HCT116 (cell line): ENCODE data around the gene ZNF143. TPM values are rescaled to one million over a fixed set of nuclear protein-coding genes. Genes with fewer than 3 reads are reported as not detected.
A peak's percentile ranks its signal among the peaks of the same experiment; 100 is the strongest.

Experiments
- ATAC-seq: fragments of 200-7000 bp; cut with Tn5 transposase; 2 replicates; pipeline ENCODE4 v1.9.1; 2020; ENCODE audit warnings: mild to moderate bottlenecking, moderate library complexity
- BruUV-seq: library from RNA; stranded (reverse); fragments of 400-500 nt; replicated peaks from 2 replicates; lab custom pipeline; 2021; lab: Mats Ljungman, UMichigan
- CTCF ChIA-PET: fragments of 300-600 bp; sonication (Branson Sonifier 250); formaldehyde crosslinking; loops from one replicate; lab custom pipeline; 2021; ENCODE audit warnings: antibody characterized with exemption; lab: Charles Lee
- POLR2A ChIA-PET: fragments of 300-600, 350-600 bp; sonication (Branson Sonifier 250); formaldehyde crosslinking; loops from one replicate; lab custom pipeline; 2021; ENCODE audit warnings: antibody characterized with exemption; lab: Charles Lee
- RAD21 ChIA-PET, 2 experiments: fragments of 300-600 bp; sonication (Branson Sonifier 250); formaldehyde crosslinking; loops; one replicate each; lab custom pipeline; 2023; ENCODE audit warnings: low total read pairs in 2 of 2; ENCODE audit not compliant: uncharacterized antibody in 2 of 2, unreplicated experiment in 2 of 2, low non-redundant PET in 1 of 2; lab: Charles Lee
- DNase-seq: peaks from one replicate; pipeline ENCODE4 v3.0.0-alpha.2; 2010; ENCODE audit warnings: low read depth, low spot score
- H2AFZ ChIP-seq: fragments of 200-600 bp; shearing (Covaris generic), sonication (generic); 2 replicates; pipeline ENCODE4 v1.6.1; 2017; ENCODE audit warnings: low read depth, mixed run types, mixed read lengths, antibody characterized with exemption, low read length; ENCODE audit not compliant: poor library complexity, severe bottlenecking
- H3K27ac ChIP-seq: 2 replicates; pipeline ENCODE4 v1.5.1; 2012; ENCODE audit warnings: low read depth, low read length
- H3K27me3 ChIP-seq: fragments of 200-600 bp; sonication (generic); 2 replicates; pipeline ENCODE4 v1.6.1; 2016; ENCODE audit warnings: mixed run types, low read length, mixed read lengths; ENCODE audit not compliant: insufficient read depth
- H3K36me3 ChIP-seq, 2 experiments: fragments of 200-500 bp in 1 of 2; fragments of 200-600 bp in 1 of 2; sonication (Bioruptor generic) in 1 of 2; sonication (generic) in 1 of 2; 2 replicates each; pipeline versions ENCODE4 v1.5.1 to v1.6.1; 2014 to 2016; ENCODE audit warnings: low read length in 2 of 2, inconsistent platforms in 1 of 2, mixed read lengths in 1 of 2, mixed run types in 1 of 2; ENCODE audit not compliant: insufficient read depth in 2 of 2, control insufficient read depth in 1 of 2
- H3K4me1 ChIP-seq, 2 experiments: fragments of 200-600 bp in 1 of 2; sonication (generic) in 1 of 2; 2 replicates each; pipeline versions ENCODE4 v1.5.1 to v1.6.1; 2012 to 2017; ENCODE audit warnings: low read length in 2 of 2, inconsistent platforms in 1 of 2, mild to moderate bottlenecking in 1 of 2, mixed read lengths in 1 of 2, mixed run types in 1 of 2, moderate library complexity in 1 of 2; ENCODE audit not compliant: insufficient read depth in 2 of 2, control insufficient read depth in 1 of 2
- H3K4me2 ChIP-seq: fragments of 200-600 bp; sonication (generic); 2 replicates; pipeline ENCODE4 v1.6.1; 2017; ENCODE audit warnings: mixed run types, low read length, mixed read lengths
- H3K4me3 ChIP-seq, 2 experiments: fragments of 200-600 bp in 1 of 2; sonication (generic) in 1 of 2; replicated peaks in 1 of 2; 2 replicates each; pipeline ENCODE4 v1.5.1; 2011 to 2016; ENCODE audit warnings: low read length in 2 of 2, control low read depth in 1 of 2, low read depth in 1 of 2, mild to moderate bottlenecking in 1 of 2, mixed read lengths in 1 of 2, mixed run types in 1 of 2
- H3K79me2 ChIP-seq: fragments of 200-600 bp; sonication (generic); 2 replicates; pipeline ENCODE4 v1.6.1; 2017; ENCODE audit warnings: mild to moderate bottlenecking, mixed run types, low read length, moderate library complexity, mixed read lengths; ENCODE audit not compliant: insufficient read depth
- H3K9ac ChIP-seq: fragments of 200-600 bp; sonication (generic); 2 replicates; pipeline ENCODE4 v1.6.1; 2016; ENCODE audit warnings: low read length, mixed read lengths
- H3K9me2 ChIP-seq: fragments of 200-600 bp; sonication (generic), shearing (Covaris generic); 2 replicates; pipeline ENCODE4 v1.6.1; 2017; ENCODE audit warnings: mixed run types, mild to moderate bottlenecking, moderate library complexity; ENCODE audit not compliant: insufficient read depth
- H3K9me3 ChIP-seq, 2 experiments: fragments of 200-500 bp in 1 of 2; fragments of 200-600 bp in 1 of 2; sonication (Bioruptor generic) in 1 of 2; sonication (generic) in 1 of 2; 2 replicates each; pipeline ENCODE4 v1.6.1; 2014 to 2017; ENCODE audit warnings: low read length in 2 of 2, mixed read lengths in 2 of 2, inconsistent platforms in 1 of 2, low read depth in 1 of 2, mild to moderate bottlenecking in 1 of 2, mixed run types in 1 of 2, moderate library complexity in 1 of 2; ENCODE audit not compliant: control insufficient read depth in 1 of 2, insufficient read depth in 1 of 2
- H4K20me1 ChIP-seq: fragments of 200-600 bp; sonication (generic), shearing (Covaris generic); 2 replicates; pipeline ENCODE4 v1.6.1; 2017; ENCODE audit warnings: mixed run types, mild to moderate bottlenecking, moderate library complexity; ENCODE audit not compliant: insufficient read depth
- MAX ChIP-seq: IDR thresholded peaks from 2 replicates; pipeline ENCODE4 v1.6.1; 2012
- SRF ChIP-seq: IDR thresholded peaks from 2 replicates; pipeline ENCODE4 v1.6.1; 2012; ENCODE audit warnings: low read depth
- ZFX ChIP-seq: fragments of 450-650 bp; IDR thresholded peaks from 2 replicates; pipeline ENCODE4 v1.6.1; 2017
- intact Hi-C: fragments of 100-400 bp; cut with micrococcal nuclease; formaldehyde crosslinking; loops from 2 replicates; pipeline ENCODE4 v1.10.0; 2022
- total RNA-seq: library from RNA; stranded (reverse); gene quantifications from one replicate; pipeline ENCODE4 v1.2.1, GENCODE V29; 2021; ENCODE audit not compliant: unreplicated experiment
- TF ChIP-seq, protein P1 (sequence below), 3 experiments: fragments of 200-600 bp in 1 of 3; sonication (generic) in 1 of 3; IDR thresholded peaks in 2 of 3; conservative IDR thresholded peaks in 1 of 3; 2 replicates each; pipeline ENCODE4 v1.5.1; 2012 to 2017; ENCODE audit warnings: low read depth in 2 of 3, low read length in 2 of 3, antibody characterized with exemption in 1 of 3, borderline replicate concordance in 1 of 3, control low read depth in 1 of 3, mild to moderate bottlenecking in 1 of 3, mixed read lengths in 1 of 3, mixed run types in 1 of 3, moderate library complexity in 1 of 3; ENCODE audit not compliant: insufficient read depth in 1 of 3
- TF ChIP-seq, protein P2 (sequence below): IDR thresholded peaks from 2 replicates; pipeline ENCODE4 v1.6.1; 2012; ENCODE audit warnings: low read depth

The ZNF143 gene
- total RNA-seq, 1 experiment from 2014 or later = 27.5 TPM

GRCh38 chr11:9574622-9575259 is 113.9 kb downstream of the ZNF143 start:
- H3K27ac ChIP-seq = peak overlapping the region; percentile 96
- H3K4me3 ChIP-seq = peak overlapping the region; percentile 86 to 94
- H3K9me3 ChIP-seq = no peaks in the 10 kb centered on the region
- no peak for DNase-seq
- TF ChIP-seq ZFX (no peak; the same call in 1 of the 2 replicates), MAX (0 out of 2 replicates have a peak, but pooled peaks have one; percentile 14), SRF (no peak)
- TF ChIP-seq, protein P1, sequence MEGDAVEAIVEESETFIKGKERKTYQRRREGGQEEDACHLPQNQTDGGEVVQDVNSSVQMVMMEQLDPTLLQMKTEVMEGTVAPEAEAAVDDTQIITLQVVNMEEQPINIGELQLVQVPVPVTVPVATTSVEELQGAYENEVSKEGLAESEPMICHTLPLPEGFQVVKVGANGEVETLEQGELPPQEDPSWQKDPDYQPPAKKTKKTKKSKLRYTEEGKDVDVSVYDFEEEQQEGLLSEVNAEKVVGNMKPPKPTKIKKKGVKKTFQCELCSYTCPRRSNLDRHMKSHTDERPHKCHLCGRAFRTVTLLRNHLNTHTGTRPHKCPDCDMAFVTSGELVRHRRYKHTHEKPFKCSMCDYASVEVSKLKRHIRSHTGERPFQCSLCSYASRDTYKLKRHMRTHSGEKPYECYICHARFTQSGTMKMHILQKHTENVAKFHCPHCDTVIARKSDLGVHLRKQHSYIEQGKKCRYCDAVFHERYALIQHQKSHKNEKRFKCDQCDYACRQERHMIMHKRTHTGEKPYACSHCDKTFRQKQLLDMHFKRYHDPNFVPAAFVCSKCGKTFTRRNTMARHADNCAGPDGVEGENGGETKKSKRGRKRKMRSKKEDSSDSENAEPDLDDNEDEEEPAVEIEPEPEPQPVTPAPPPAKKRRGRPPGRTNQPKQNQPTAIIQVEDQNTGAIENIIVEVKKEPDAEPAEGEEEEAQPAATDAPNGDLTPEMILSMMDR (IDR thresholded peaks at IDR 0.05 in 2 of 3, conservative IDR thresholded peaks at IDR 0.05 in 1 of 3; ENCODE audit: borderline replicate concordance in 1 of 3, insufficient read depth in 1 of 3, low read depth in 2 of 3, low read length in 2 of 3) = no peak
- TF ChIP-seq, protein P2, sequence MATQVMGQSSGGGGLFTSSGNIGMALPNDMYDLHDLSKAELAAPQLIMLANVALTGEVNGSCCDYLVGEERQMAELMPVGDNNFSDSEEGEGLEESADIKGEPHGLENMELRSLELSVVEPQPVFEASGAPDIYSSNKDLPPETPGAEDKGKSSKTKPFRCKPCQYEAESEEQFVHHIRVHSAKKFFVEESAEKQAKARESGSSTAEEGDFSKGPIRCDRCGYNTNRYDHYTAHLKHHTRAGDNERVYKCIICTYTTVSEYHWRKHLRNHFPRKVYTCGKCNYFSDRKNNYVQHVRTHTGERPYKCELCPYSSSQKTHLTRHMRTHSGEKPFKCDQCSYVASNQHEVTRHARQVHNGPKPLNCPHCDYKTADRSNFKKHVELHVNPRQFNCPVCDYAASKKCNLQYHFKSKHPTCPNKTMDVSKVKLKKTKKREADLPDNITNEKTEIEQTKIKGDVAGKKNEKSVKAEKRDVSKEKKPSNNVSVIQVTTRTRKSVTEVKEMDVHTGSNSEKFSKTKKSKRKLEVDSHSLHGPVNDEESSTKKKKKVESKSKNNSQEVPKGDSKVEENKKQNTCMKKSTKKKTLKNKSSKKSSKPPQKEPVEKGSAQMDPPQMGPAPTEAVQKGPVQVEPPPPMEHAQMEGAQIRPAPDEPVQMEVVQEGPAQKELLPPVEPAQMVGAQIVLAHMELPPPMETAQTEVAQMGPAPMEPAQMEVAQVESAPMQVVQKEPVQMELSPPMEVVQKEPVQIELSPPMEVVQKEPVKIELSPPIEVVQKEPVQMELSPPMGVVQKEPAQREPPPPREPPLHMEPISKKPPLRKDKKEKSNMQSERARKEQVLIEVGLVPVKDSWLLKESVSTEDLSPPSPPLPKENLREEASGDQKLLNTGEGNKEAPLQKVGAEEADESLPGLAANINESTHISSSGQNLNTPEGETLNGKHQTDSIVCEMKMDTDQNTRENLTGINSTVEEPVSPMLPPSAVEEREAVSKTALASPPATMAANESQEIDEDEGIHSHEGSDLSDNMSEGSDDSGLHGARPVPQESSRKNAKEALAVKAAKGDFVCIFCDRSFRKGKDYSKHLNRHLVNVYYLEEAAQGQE = no peak
- TF ChIP-seq, all 23 proteins: peak for 1
- Histone ChIP-seq H3K9me2 (no peaks in the 10 kb centered on the region), H3K36me3 (peaks cover 24 to 39% of the 10 kb centered on the region in 2 experiments), H3K4me1 (peaks cover 10 to 38% of the 10 kb centered on the region in 2 experiments; a peak in 3 of 4 replicates), H3K79me2 (peaks cover 56% of the 10 kb centered on the region), H2AFZ (no peak overlapping the region), H3K27me3 (no peaks in the 10 kb centered on the region), H3K4me2 (peak overlapping the region; percentile 85), H4K20me1 (peaks cover 28% of the 10 kb centered on the region; the same call in 1 of the 2 replicates), H3K9ac (peak overlapping the region; percentile 94)
- ChIA-PET RAD21 (interaction anchor here in 1 of 2 experiments (0.6 kb wide), 1 partner anchor 342 kb away, joined by 7 read pairs; no protein-coding TSS in a partner anchor), POLR2A (no interaction called here), CTCF (no interaction called here)
- intact Hi-C loops = loop anchor here (1.0 kb wide), 1 partner anchor 39 kb away; no protein-coding TSS in a partner anchor
- TSS peak; percentile 60 for BruUV-seq
- ATAC-seq = no peak
